GM23338 (cell line): ENCODE measurements around the gene HERC5. TPM values are rescaled to one million over a fixed set of nuclear protein-coding genes. Genes with fewer than 3 reads are reported as not detected.
A peak's percentile ranks its signal among the peaks of the same experiment; 100 is the strongest.

Experiments used
- ATAC-seq: fragments of 200-7000 bp; cut with Tn5 transposase; 3 replicates; pipeline ENCODE4 v1.9.1; 2020
- DNase-seq: peaks from one replicate; pipeline ENCODE4 v3.0.0-alpha.2; 2015; ENCODE audit warnings: low spot score
- H2AFZ ChIP-seq: fragments of 200-600 bp; sonication (generic); 2 replicates; pipeline ENCODE4 v1.8.0; 2016; ENCODE audit warnings: antibody characterized with exemption, mild to moderate bottlenecking, moderate library complexity
- H3F3A ChIP-seq: fragments of 200-600 bp; sonication (generic); replicated peaks from 2 replicates; pipeline ENCODE4 v1.8.0; 2017; ENCODE audit warnings: antibody characterized with exemption, mixed run types, low read depth
- H3K27ac ChIP-seq: fragments of 200-600 bp; sonication (generic); 2 replicates; pipeline ENCODE4 v1.6.1; 2016; ENCODE audit warnings: low read depth
- H3K27me3 ChIP-seq: fragments of 200-600 bp; sonication (generic); 2 replicates; pipeline ENCODE4 v1.8.0; 2016; ENCODE audit warnings: mild to moderate bottlenecking, mixed run types, moderate library complexity; ENCODE audit not compliant: insufficient read depth
- H3K36me3 ChIP-seq: fragments of 200-600 bp; sonication (generic); 2 replicates; pipeline ENCODE4 v1.8.0; 2016; ENCODE audit warnings: mild to moderate bottlenecking; ENCODE audit not compliant: insufficient read depth
- H3K4me1 ChIP-seq: fragments of 200-600 bp; sonication (generic); 2 replicates; pipeline ENCODE4 v1.8.0; 2016; ENCODE audit warnings: mild to moderate bottlenecking, moderate library complexity; ENCODE audit not compliant: insufficient read depth
- H3K4me2 ChIP-seq: fragments of 200-600 bp; sonication (generic); 2 replicates; pipeline ENCODE4 v1.7.1; 2017; ENCODE audit warnings: mixed run types
- H3K4me3 ChIP-seq: fragments of 200-600 bp; sonication (generic); 2 replicates; pipeline ENCODE4 v1.6.1; 2016; ENCODE audit warnings: mixed run types
- H3K79me2 ChIP-seq: fragments of 200-600 bp; sonication (generic); replicated peaks from 2 replicates; pipeline ENCODE4 v1.8.0; 2017; ENCODE audit warnings: mild to moderate bottlenecking; ENCODE audit not compliant: insufficient read depth
- H3K9me2 ChIP-seq: fragments of 200-600 bp; sonication (generic); 2 replicates; pipeline ENCODE4 v1.8.0; 2017; ENCODE audit not compliant: insufficient read depth
- H4K20me1 ChIP-seq: fragments of 200-600 bp; sonication (generic); replicated peaks from 2 replicates; pipeline ENCODE4 v1.8.0; 2017; ENCODE audit warnings: mild to moderate bottlenecking; ENCODE audit not compliant: insufficient read depth
- H3K27ac Mint-ChIP-seq: 2 replicates; pipeline ENCODE4 v1.8.0; 2020; ENCODE audit warnings: inconsistent platforms, mild to moderate bottlenecking, moderate library complexity, mixed read lengths
- H3K27me3 Mint-ChIP-seq: 3 replicates; pipeline ENCODE4 v1.8.0; 2022; ENCODE audit warnings: low read depth, mild to moderate bottlenecking, moderate library complexity, mixed read lengths, inconsistent platforms; ENCODE audit not compliant: insufficient read depth, poor library complexity
- H3K36me3 Mint-ChIP-seq: 3 replicates; pipeline ENCODE4 v1.8.0; 2021; ENCODE audit warnings: low read depth, mild to moderate bottlenecking, inconsistent platforms, moderate library complexity, mixed read lengths
- H3K4me1 Mint-ChIP-seq: 3 replicates; pipeline ENCODE4 v1.8.0; 2020; ENCODE audit warnings: mild to moderate bottlenecking, inconsistent platforms, mixed read lengths
- H3K4me3 Mint-ChIP-seq: 3 replicates; pipeline ENCODE4 v1.8.0; 2021; ENCODE audit warnings: moderate library complexity, mild to moderate bottlenecking, inconsistent platforms, mixed read lengths
- H3K9me3 Mint-ChIP-seq: 3 replicates; pipeline ENCODE4 v1.8.0; 2020; ENCODE audit warnings: moderate library complexity, mild to moderate bottlenecking, inconsistent platforms, mixed read lengths
- ETS1 ChIP-seq: IDR thresholded peaks from 2 replicates; pipeline ENCODE4 v1.6.1; 2016; ENCODE audit warnings: antibody characterized with exemption
- EZH2 ChIP-seq: fragments of 200-600 bp; sonication (generic); IDR thresholded peaks from one replicate; pipeline ENCODE4 v1.8.0; 2017; ENCODE audit warnings: antibody characterized with exemption, mild to moderate bottlenecking, low read depth; ENCODE audit not compliant: unreplicated experiment
- EZH2phosphoT487 ChIP-seq: fragments of 200-600 bp; sonication (generic); IDR thresholded peaks from one replicate; pipeline ENCODE4 v1.8.1; 2018; ENCODE audit warnings: antibody characterized with exemption; ENCODE audit not compliant: unreplicated experiment
- JUNB ChIP-seq: IDR thresholded peaks from one replicate; pipeline ENCODE4 v1.6.1; 2016; ENCODE audit warnings: antibody characterized with exemption; ENCODE audit not compliant: unreplicated experiment
- NANOG ChIP-seq: IDR thresholded peaks from 2 replicates; pipeline ENCODE4 v1.6.1; 2016; ENCODE audit warnings: antibody characterized with exemption, borderline replicate concordance
- POLR2AphosphoS5 ChIP-seq: IDR thresholded peaks from 2 replicates; pipeline ENCODE4 v1.6.1; 2016; ENCODE audit warnings: antibody characterized with exemption, low read depth
- ZNF114 ChIP-seq: fragments of 250-450 bp; sonication (Bioruptor Pico); IDR thresholded peaks from 2 replicates; pipeline ENCODE4 v1.5.0; 2020; ENCODE audit warnings: mild to moderate bottlenecking, moderate library complexity
- ZNF331 ChIP-seq: fragments of 250-450 bp; sonication (Bioruptor Pico); IDR thresholded peaks from 2 replicates; pipeline ENCODE4 v1.5.0; 2020; ENCODE audit warnings: low read depth, mild to moderate bottlenecking, moderate library complexity
- polyA plus RNA-seq: library from polyadenylated mRNA; unstranded; fragments of >200 nt; fragmentation: Nextera tagmentation; extraction: Ambion mirVana; gene quantifications from 2 replicates; pipeline ENCODE4 v1.2.1, GENCODE V29; 2016
- total RNA-seq: library from RNA; depleted of rRNA; stranded (reverse); fragments of >200 nt; shearing (Covaris generic); gene quantifications from 2 replicates; pipeline ENCODE4 v1.2.3, GENCODE V29; 2014
- TF ChIP-seq, protein P1 (sequence below): IDR thresholded peaks from one replicate; pipeline ENCODE4 v1.6.1; 2018; ENCODE audit warnings: antibody characterized with exemption; ENCODE audit not compliant: unreplicated experiment

HERC5 gene
- total and polyA plus RNA-seq, 2 experiments from 2014 or later, result 22.8 to 25.1 TPM

DNA sequence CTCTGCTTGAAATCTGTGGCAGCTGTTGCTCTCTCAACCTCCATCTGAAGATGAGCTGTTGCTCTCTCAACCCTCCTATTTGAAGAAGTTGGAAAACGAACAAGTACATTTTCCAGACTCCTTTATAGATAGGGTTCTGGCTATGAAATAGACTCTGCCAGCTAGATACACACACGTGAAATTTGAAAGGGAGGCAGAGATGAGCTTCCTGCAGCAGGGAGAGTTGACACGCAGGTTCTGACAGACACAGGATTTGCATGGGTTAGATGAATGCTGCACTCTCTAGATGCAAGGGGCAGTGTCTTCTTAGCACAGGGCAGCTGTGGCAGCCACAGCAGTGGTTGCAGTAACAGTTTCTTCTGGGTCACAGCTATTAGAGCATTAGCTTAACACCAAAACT is 74.6 kb downstream of the HERC5 start:
- Histone ChIP-seq H3F3A (no peaks in the 10 kb centered on the region), H3K27me3 (no peaks in the 10 kb centered on the region), H3K36me3 (no peaks in the 10 kb centered on the region), H4K20me1 (no peaks in the 10 kb centered on the region), H3K79me2 (peaks cover 40% of the 10 kb centered on the region), H2AFZ (0 out of 2 replicates have a peak overlapping the region, but pooled peaks have one; percentile 14), H3K4me1 (peaks cover 38% of the 10 kb centered on the region), H3K27ac (no peak overlapping the region), H3K4me2 (peak overlapping the region; percentile 37), H3K4me3 (peak overlapping the region; percentile 53), H3K9me2 (no peaks in the 10 kb centered on the region)
- H3K9me3 Mint-ChIP-seq, result no peaks in the 10 kb centered on the region
- DNase-seq, result no peak
- no peak overlapping the region for H3K27ac Mint-ChIP-seq
- H3K36me3 Mint-ChIP-seq, result no peaks in the 10 kb centered on the region
- peaks cover 42% of the 10 kb centered on the region for H3K4me1 Mint-ChIP-seq
- H3K4me3 Mint-ChIP-seq, result peak overlapping the region; percentile 63
- TF ChIP-seq ETS1, result no peak
- TF ChIP-seq, protein P1, sequence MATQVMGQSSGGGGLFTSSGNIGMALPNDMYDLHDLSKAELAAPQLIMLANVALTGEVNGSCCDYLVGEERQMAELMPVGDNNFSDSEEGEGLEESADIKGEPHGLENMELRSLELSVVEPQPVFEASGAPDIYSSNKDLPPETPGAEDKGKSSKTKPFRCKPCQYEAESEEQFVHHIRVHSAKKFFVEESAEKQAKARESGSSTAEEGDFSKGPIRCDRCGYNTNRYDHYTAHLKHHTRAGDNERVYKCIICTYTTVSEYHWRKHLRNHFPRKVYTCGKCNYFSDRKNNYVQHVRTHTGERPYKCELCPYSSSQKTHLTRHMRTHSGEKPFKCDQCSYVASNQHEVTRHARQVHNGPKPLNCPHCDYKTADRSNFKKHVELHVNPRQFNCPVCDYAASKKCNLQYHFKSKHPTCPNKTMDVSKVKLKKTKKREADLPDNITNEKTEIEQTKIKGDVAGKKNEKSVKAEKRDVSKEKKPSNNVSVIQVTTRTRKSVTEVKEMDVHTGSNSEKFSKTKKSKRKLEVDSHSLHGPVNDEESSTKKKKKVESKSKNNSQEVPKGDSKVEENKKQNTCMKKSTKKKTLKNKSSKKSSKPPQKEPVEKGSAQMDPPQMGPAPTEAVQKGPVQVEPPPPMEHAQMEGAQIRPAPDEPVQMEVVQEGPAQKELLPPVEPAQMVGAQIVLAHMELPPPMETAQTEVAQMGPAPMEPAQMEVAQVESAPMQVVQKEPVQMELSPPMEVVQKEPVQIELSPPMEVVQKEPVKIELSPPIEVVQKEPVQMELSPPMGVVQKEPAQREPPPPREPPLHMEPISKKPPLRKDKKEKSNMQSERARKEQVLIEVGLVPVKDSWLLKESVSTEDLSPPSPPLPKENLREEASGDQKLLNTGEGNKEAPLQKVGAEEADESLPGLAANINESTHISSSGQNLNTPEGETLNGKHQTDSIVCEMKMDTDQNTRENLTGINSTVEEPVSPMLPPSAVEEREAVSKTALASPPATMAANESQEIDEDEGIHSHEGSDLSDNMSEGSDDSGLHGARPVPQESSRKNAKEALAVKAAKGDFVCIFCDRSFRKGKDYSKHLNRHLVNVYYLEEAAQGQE, result no peak
- TF ChIP-seq EZH2phosphoT487, result no peak
- TF ChIP-seq ZNF331 (CRISPR knock-in tag), result no peak
- TF ChIP-seq JUNB, result no peak
- TF ChIP-seq NANOG, result no peak
- no peak for TF ChIP-seq EZH2
- peak; percentile 33; the same call in 2 of the 3 replicates for ATAC-seq
- H3K27me3 Mint-ChIP-seq, result no peaks in the 10 kb centered on the region

DNA sequence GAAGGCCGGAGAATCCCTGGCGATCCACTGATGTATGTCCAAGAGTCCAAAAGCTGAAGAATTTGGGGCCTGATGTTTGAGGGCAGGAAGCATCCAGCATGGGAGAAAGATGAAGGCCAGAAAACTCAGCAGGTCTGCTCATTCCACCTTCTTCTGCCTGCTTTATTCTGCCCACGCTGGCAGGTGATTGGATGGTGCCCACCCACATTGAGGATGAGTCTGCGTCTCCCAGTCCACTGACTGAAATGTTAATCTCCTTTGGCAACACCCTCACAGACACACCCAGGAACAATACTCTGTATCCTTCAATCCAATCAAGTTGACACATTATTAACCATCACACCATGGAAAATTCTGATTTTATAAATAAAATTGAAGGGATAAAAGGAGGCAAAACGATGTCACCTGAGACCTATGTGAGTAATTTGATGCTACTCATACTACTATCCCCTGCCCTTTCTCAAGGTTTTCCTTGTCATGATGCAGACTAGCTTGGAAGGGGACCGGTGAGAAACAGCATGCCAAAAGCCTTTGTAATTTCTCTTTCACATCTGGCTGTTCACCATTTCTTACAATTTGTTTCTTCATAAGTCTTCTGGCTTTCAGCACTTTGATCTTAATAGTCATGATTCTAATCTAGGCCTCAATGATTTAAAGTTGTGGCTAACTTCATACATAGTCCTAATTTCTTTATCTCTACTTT is 76.3 kb downstream of the HERC5 start:
- Histone ChIP-seq H3K79me2 (peaks cover 38% of the 10 kb centered on the region), H3K36me3 (no peaks in the 10 kb centered on the region), H3K4me3 (peak overlapping the region; percentile 53), H3K9me2 (no peaks in the 10 kb centered on the region), H3K4me2 (peak overlapping the region; percentile 37), H2AFZ (peak overlapping the region; percentile 56; the same call in 1 of the 2 replicates), H3F3A (no peaks in the 10 kb centered on the region), H3K27ac (peak overlapping the region; percentile 76), H4K20me1 (no peaks in the 10 kb centered on the region), H3K4me1 (peaks cover 38% of the 10 kb centered on the region), H3K27me3 (no peaks in the 10 kb centered on the region)
- Mint-ChIP-seq H3K27me3 (no peaks in the 10 kb centered on the region), H3K36me3 (no peaks in the 10 kb centered on the region), H3K27ac (peak overlapping the region; percentile 97), H3K9me3 (no peaks in the 10 kb centered on the region), H3K4me1 (peaks cover 45% of the 10 kb centered on the region), H3K4me3 (peak overlapping the region; percentile 63)
- ATAC-seq (peak; percentile 85), DNase-seq (peak; percentile 54)
- no peak for TF ChIP-seq JUNB
- TF ChIP-seq NANOG, result no peak
- no peak for TF ChIP-seq ZNF114 (CRISPR knock-in tag)
- TF ChIP-seq EZH2, result no peak
- TF ChIP-seq, protein P1, result no peak
- peak; percentile 33; the same call in 1 of the 2 replicates for TF ChIP-seq POLR2AphosphoS5
